A549 treated with AZD9567 at 1 μM for 4 hours (cell line): ENCODE data around the gene KCNE3. TPM values are rescaled to one million over a fixed set of nuclear protein-coding genes. Genes with fewer than 3 reads are reported as not detected.

ENCODE experiments used
- total RNA-seq: library from RNA; stranded (reverse); fragments of 200-300 nt; extraction: Qiagen RNA extraction; gene quantifications from 5 replicates; pipeline ENCODE4 v1.2.3, GENCODE V29; 2022; ENCODE audit not compliant: insufficient read depth

The KCNE3 gene, protein sequence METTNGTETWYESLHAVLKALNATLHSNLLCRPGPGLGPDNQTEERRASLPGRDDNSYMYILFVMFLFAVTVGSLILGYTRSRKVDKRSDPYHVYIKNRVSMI
- not detected in 5 replicates for total RNA-seq

DNA sequence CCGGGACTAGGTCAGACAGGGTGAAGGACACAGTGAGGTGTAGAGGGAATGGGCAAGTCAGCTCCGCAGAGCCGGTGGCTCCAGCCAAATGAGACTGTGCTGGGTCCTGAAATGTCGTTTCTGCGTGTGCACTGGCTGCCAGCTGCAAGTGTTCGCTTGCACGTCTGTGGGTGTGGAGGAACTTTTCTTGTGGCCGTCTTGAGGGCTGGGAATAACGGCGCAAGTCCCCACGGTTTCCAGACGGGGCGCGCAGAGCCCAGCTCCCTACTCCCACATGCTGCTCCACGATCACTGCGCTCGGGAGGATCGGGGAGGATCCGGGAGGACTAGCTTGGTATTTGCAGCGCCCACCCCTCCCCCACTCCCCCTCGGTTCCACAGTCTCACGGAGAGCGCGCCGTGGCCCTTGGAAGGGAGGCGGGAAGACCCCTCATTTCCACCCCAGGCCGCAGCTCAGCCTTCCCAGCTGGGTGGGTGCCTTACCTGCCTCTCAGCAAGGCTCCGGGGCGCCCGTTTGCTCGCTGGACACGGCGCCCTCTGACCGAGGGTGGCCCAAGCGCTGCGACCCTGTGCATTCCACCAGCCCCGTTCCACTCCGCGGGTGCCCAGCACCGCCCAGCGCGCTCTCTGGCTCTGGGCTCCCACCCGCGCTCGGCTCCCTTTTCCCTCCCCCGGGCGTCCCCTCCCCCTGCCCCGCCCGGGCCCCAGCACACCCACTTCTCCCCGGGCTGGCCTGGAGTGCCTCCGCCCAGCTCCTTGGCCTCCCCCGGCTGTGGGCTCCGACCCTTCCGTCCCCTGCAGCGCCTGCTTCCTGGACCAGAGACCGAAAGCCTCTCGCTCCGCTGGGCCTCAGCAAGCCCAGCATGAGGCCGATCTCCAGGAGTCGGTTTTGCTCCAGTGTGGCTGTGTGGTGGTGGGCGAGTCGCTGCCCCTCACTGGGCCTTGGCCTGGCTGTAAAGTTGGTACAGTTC lies at the start of gene KCNE3:
TSS of gene KCNE3 (minus strand) at position 634 of the 970 bp plus-strand sequence. CDS start 9,986 bp downstream, outside the sequence.

DNA sequence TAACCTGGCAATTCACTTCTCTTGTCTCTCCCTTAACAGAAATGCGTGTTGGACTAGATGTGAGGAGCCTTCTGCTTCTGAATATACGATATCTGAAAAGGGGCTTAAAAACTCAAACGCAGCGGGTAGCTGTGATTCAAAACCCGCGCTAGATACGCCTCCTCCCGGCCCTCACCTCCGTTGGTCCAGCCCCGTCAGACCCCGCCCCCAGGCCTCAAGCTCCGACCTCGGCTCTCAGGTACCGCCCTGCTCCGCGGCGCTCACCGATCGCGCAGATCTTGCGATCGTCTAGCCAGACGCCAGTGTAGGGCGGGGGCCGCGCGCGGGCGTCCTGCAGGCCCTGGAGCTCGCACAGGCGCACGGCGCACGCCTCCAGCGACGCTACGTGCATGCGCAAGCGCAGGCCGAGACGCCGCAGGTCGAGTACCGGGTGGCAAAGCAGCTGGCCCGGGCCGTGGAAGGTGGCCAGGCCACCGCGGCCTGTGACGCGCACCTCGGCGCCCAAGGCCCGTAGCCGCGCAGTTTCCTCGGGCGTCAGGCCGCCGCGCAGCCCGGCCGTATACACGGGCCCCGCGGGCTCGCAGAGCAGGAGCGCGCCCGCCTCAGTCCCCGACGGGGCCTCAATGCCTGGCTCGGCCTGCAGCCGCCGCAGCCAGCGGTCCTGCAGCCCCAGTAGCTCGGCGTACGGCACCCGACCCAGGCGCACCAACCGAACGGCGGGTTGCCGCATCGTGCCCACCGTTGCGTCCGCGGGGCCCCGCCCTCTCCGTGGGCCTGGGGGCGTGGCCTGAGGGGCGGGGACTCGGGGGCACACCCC lies 25.8 kb upstream of the KCNE3 start, which contains the start of gene LIPT2:
TSS of gene LIPT2 (minus strand) at position 751 of the 817 bp plus-strand sequence. CDS start at position 730, 21 bp downstream.

Other genes with a start within 250 kb of the KCNE3 start
- gene P4HA3, start 155.9 kb downstream of the KCNE3 start, total RNA-seq = 35.7 to 54.4 TPM (median 46.1 TPM) in 5 replicates
- gene PGM2L1, start 69.1 kb downstream of the KCNE3 start, total RNA-seq = 9.6 to 19.6 TPM (median 16.3 TPM) in 5 replicates
- 2.6 to 3.6 TPM (median 2.9 TPM) in 4 of 5 replicates, not detected in the other for gene LIPT2, start 26.2 kb upstream of the KCNE3 start, total RNA-seq
- gene POLD3, start 125.0 kb upstream of the KCNE3 start, total RNA-seq = 14.9 to 20.3 TPM (median 17.3 TPM) in 5 replicates